Measurements from ENCODE around the gene ETV2.
"Not testable (repeated sequence)": the region's sequence is repeated elsewhere in the genome, so short reads cannot be mapped to it uniquely, and the experiment has no call there.

Gene ETV2

GRCh38 chr19:35641515-35642151 is at the start of gene ETV2:
Gene ETV2 (plus strand): TSS chr19:35641745. CDS start chr19:35642461, 716 bp downstream.
- peak; percentile 34 for DNase-seq

GRCh38 chr19:35592226-35592625 is 49.3 kb upstream of the ETV2 start:
- peak; percentile 13 for DNase-seq

- DNase-seq = not testable (repeated sequence)
Measured at GRCh38 chr19:35595026-35595425, 46.5 kb upstream of the ETV2 start.

- DNase-seq = no peak
Measured at GRCh38 chr19:35595928-35596327, 45.6 kb upstream of the ETV2 start.

GRCh38 chr19:35596366-35596999 is 45.1 kb upstream of the ETV2 start:
- DNase-seq = no peak

GRCh38 chr19:35601971-35602370 is 39.6 kb upstream of the ETV2 start:
- DNase-seq = no peak

- not testable (repeated sequence) for DNase-seq
Measured at GRCh38 chr19:35604436-35604835, 37.1 kb upstream of the ETV2 start.

- DNase-seq = not testable (repeated sequence)
Measured at GRCh38 chr19:35607170-35607569, 34.4 kb upstream of the ETV2 start.

GRCh38 chr19:35607661-35608060 is 33.9 kb upstream of the ETV2 start:
- DNase-seq = no peak

GRCh38 chr19:35608251-35608650 is 33.3 kb upstream of the ETV2 start:
- no peak for DNase-seq

- peak; percentile 11 for DNase-seq
Measured at GRCh38 chr19:35609851-35610353, 31.6 kb upstream of the ETV2 start.

- DNase-seq = no peak
Measured at GRCh38 chr19:35612224-35612558, 29.4 kb upstream of the ETV2 start.

GRCh38 chr19:35612559-35613321 is 28.8 kb upstream of the ETV2 start, which contains the start of gene HAUS5:
Gene HAUS5 (plus strand): TSS chr19:35612735. CDS start chr19:35612795, 60 bp downstream.
- DNase-seq = peak; percentile 96

- DNase-seq = no peak
Measured at GRCh38 chr19:35613574-35613973, 28.0 kb upstream of the ETV2 start.

GRCh38 chr19:35615036-35615435 is 26.5 kb upstream of the ETV2 start:
- DNase-seq = no peak

- DNase-seq = no peak
Measured at GRCh38 chr19:35618857-35619256, 22.7 kb upstream of the ETV2 start.

- no peak for DNase-seq
Measured at GRCh38 chr19:35619290-35619923, 22.1 kb upstream of the ETV2 start.

GRCh38 chr19:35620001-35620400 is 21.5 kb upstream of the ETV2 start:
- DNase-seq = no peak

GRCh38 chr19:35621708-35622107 is 19.8 kb upstream of the ETV2 start:
- no peak for DNase-seq

- DNase-seq = no peak
Measured at GRCh38 chr19:35622750-35623149, 18.8 kb upstream of the ETV2 start.

- no peak for DNase-seq
Measured at GRCh38 chr19:35623327-35624010, 18.1 kb upstream of the ETV2 start.

- DNase-seq = no peak
Measured at GRCh38 chr19:35628264-35628564, 13.3 kb upstream of the ETV2 start.

Measured in activated naive CD4-positive, alpha-beta T cell treated with Interleukin-2 at 50 U/mL for 16 hours (primary cell).